Ureter (tissue), 1 donor: ENCODE measurements around the gene CFAP97D2. TPM values are rescaled to one million over a fixed set of nuclear protein-coding genes. Genes with fewer than 3 reads are reported as not detected.

ENCODE experiments used
- DNase-seq: peaks from one replicate; pipeline ENCODE4 v3.0.0-alpha.2; 2020; ENCODE audit warnings: low spot score
- total RNA-seq: library from RNA; stranded (reverse); gene quantifications from one replicate; pipeline ENCODE4 v1.2.4, GENCODE V29; 2023
- donor health status: DM: yes; HTN: yes; CAD: no.

CFAP97D2 gene
- total RNA-seq, 1 donor from 2014 or later: not detected

GRCh38 chr13:114199954-114200353 is 20.9 kb downstream of the CFAP97D2 start:
- no peak for DNase-seq

GRCh38 chr13:114200399-114200911 is 21.4 kb downstream of the CFAP97D2 start:
- DNase-seq: no peak

- no peak for DNase-seq
Measured at GRCh38 chr13:114202581-114202980, 23.5 kb downstream of the CFAP97D2 start.

- peak; percentile 62 for DNase-seq
Measured at GRCh38 chr13:114203536-114203935, 24.5 kb downstream of the CFAP97D2 start.

- no peak for DNase-seq
Measured at GRCh38 chr13:114204894-114205293, 25.8 kb downstream of the CFAP97D2 start.

GRCh38 chr13:114208134-114208533 is 29.1 kb downstream of the CFAP97D2 start:
- DNase-seq: no peak

GRCh38 chr13:114211446-114212157 is 32.5 kb downstream of the CFAP97D2 start:
- DNase-seq: no peak

GRCh38 chr13:114212158-114212495 is 33.1 kb downstream of the CFAP97D2 start:
- no peak for DNase-seq

- no peak for DNase-seq
Measured at GRCh38 chr13:114213980-114214379, 34.9 kb downstream of the CFAP97D2 start.

- no peak for DNase-seq
Measured at GRCh38 chr13:114219392-114219791, 40.3 kb downstream of the CFAP97D2 start.

GRCh38 chr13:114222461-114222968 is 43.5 kb downstream of the CFAP97D2 start:
- DNase-seq: no peak

GRCh38 chr13:114224201-114224600 is 45.1 kb downstream of the CFAP97D2 start:
- no peak for DNase-seq

- DNase-seq: no peak
Measured at GRCh38 chr13:114225610-114226009, 46.6 kb downstream of the CFAP97D2 start.

- no peak for DNase-seq
Measured at GRCh38 chr13:114226088-114226487, 47.0 kb downstream of the CFAP97D2 start.

GRCh38 chr13:114226699-114227323 is 47.8 kb downstream of the CFAP97D2 start:
- DNase-seq: peak; percentile 89

- DNase-seq: no peak
Measured at GRCh38 chr13:114227528-114227927, 48.5 kb downstream of the CFAP97D2 start.

GRCh38 chr13:114228176-114228575 is 49.1 kb downstream of the CFAP97D2 start:
- DNase-seq: no peak

GRCh38 chr13:114229506-114229905 is 50.4 kb downstream of the CFAP97D2 start:
- no peak for DNase-seq

- DNase-seq: no peak
Measured at GRCh38 chr13:114230117-114230516, 51.1 kb downstream of the CFAP97D2 start.

- DNase-seq: no peak
Measured at GRCh38 chr13:114230575-114230974, 51.5 kb downstream of the CFAP97D2 start.

GRCh38 chr13:114231886-114232285 is 52.8 kb downstream of the CFAP97D2 start:
- DNase-seq: no peak

- no peak for DNase-seq
Measured at GRCh38 chr13:114234266-114234644, 55.2 kb downstream of the CFAP97D2 start.
